ENCODE measurements around the gene GIPC1.

Gene GIPC1

GRCh38 chr19:14474827-14475226 is 21.1 kb downstream of the GIPC1 start:
- DNase-seq (ENCODE audit: low read depth) = no peak
- H3K4me3 ChIP-seq (ENCODE audit: low read depth, low read length) = no peak overlapping the region
- TF ChIP-seq CTCF (IDR thresholded peaks at IDR 0.05; ENCODE audit: low read depth, low read length, missing control alignments) = no peak

- no peak for DNase-seq (ENCODE audit: low read depth)
- no peak for TF ChIP-seq CTCF (IDR thresholded peaks at IDR 0.05; ENCODE audit: low read depth, low read length, missing control alignments)
- H3K4me3 ChIP-seq (ENCODE audit: low read depth, low read length) = no peak overlapping the region
These were observed 21.8 kb downstream of the GIPC1 start for GRCh38 chr19:14473978-14474578.

GRCh38 chr19:14473073-14473977 is 22.6 kb downstream of the GIPC1 start:
- TF ChIP-seq CTCF (IDR thresholded peaks at IDR 0.05; ENCODE audit: low read depth, low read length, missing control alignments) = peak; percentile 9
- no peak overlapping the region for H3K4me3 ChIP-seq (ENCODE audit: low read depth, low read length)
- DNase-seq (ENCODE audit: low read depth) = no peak

- no peak overlapping the region for H3K4me3 ChIP-seq (ENCODE audit: low read depth, low read length)
- no peak for DNase-seq (ENCODE audit: low read depth)
- TF ChIP-seq CTCF (IDR thresholded peaks at IDR 0.05; ENCODE audit: low read depth, low read length, missing control alignments) = peak; percentile 90
These were observed 23.6 kb downstream of the GIPC1 start for GRCh38 chr19:14472202-14472938.

GRCh38 chr19:14471436-14472187 is 24.3 kb downstream of the GIPC1 start:
- no peak for TF ChIP-seq CTCF (IDR thresholded peaks at IDR 0.05; ENCODE audit: low read depth, low read length, missing control alignments)
- H3K4me3 ChIP-seq (ENCODE audit: low read depth, low read length) = no peak overlapping the region
- DNase-seq (ENCODE audit: low read depth) = no peak

- DNase-seq (ENCODE audit: low read depth) = no peak
- H3K4me3 ChIP-seq (ENCODE audit: low read depth, low read length) = no peak overlapping the region
- TF ChIP-seq CTCF (IDR thresholded peaks at IDR 0.05; ENCODE audit: low read depth, low read length, missing control alignments) = no peak
These were observed 25.7 kb downstream of the GIPC1 start for GRCh38 chr19:14470031-14470876.

All from GM12864 (cell line).